Inflammatory macrophage (primary cell): ENCODE measurements around the gene ZNF883.
"Not testable (repeated sequence)": the region's sequence is repeated elsewhere in the genome, so short reads cannot be mapped to it uniquely, and the experiment has no call there.

Experiments
- DNase-seq, 2 donors: peaks; one replicate each; pipeline ENCODE4 v3.0.0-alpha.2; 2020 to 2022
- total RNA-seq, 18 experiments: gene quantifications; one replicate each; lab custom pipeline; 2026; ENCODE audit warnings: mixed read lengths in 6 of 18, inconsistent platforms in 2 of 18; lab: John Stamatoyannopoulos, UW

ZNF883 gene
- 0 to 0.43 (median 0.11) reads per million in 18 experiments for total RNA-seq

DNA sequence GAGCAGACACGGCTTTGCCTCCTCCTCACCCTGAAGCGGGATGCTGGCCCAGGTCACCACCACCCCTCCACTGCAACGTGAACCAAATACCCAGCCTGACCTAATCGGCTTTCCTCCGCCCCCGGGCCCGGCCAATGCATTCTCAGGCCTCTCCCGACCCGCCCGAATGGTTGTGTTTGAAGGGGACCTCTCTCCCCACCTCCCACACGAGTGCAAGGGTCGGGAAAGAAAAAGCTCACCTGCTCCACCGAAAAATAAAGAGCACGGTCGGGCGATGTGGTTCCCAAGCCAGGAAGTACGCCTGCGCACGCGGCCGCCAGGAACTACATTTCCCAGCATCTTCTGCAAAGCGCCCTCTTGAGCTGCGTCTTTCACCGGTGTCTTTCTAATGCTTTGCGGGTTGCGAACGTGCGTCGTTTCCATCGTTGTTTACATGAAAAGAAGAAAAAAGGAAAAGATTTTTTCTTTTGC is at the start of gene ZNF883:
TSS of gene ZNF883 (minus strand) at position 282 of the 471 bp plus-strand sequence.
- peak; percentile 25 to 34 for DNase-seq

GRCh38 chr9:113061072-113061850 is 49.3 kb upstream of the ZNF883 start:
- DNase-seq: not testable (repeated sequence)

GRCh38 chr9:113059581-113060284 is 47.7 kb upstream of the ZNF883 start:
- not testable (repeated sequence) for DNase-seq

DNA sequence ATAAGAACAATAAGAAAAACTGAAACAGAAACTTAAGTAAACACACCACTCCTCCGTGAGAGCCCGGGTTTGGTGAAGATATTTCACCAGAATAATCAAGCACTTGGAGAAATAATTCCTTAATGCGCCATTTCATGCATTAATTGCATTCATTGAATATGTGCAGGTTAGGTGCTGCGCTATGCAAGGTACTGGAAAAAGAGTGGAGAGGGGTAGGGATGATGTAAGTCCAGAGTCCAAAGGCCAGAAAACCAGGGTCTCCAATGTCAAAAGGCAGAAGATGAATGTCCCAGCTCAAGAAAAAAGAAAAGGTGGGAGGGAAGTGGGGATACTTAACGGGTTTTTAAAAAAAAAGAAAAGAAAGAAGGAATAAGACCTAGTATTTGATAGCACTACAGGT is 45.2 kb upstream of the ZNF883 start:
- DNase-seq: no peak

DNA sequence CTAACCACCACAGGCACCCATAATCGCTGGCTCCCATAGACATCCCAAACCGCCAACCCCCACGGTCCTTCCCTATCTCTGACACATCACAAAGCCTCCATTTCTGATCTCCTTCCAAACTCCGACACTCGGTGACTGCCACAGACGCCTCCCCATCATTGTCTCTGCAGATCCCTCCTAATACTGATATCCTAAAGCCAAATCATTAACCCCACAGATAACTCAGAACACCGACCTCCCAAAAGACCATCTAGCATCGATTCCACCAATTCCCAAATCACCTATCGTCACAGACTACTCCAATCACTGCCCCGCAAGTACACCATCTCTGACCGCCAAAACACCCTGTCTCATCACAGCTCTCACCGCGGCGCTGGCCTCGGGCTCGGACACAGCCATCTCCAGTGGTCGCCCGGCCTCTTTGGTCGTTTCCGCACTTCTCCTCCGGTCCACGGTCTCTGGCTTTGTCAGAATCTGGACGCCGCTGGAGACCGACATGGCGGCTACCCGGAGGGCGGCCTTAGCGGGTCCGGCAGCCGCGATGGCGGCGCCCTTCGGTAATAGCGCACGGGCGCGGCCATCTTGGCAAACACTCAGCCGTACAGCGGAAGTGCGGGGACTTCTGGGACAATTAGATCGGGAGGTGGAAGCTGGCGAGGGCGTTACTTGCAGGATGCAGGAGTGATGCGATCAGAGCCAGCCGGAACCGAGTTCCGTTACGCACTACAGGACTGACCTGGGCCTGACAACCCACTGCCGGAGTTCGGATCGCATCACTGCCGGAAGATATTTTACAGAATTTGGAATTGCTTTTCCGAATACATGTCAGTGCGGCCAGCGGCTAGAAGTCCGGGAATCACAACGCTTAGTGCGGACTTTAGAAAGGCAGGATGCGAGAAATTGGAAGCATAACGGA is 44.5 kb upstream of the ZNF883 start, which contains the start of gene ZFP37:
TSS of gene ZFP37 (minus strand) at position 534 of the 916 bp plus-strand sequence. CDS start at position 498, 36 bp downstream.
- peak; percentile 83 to 88 for DNase-seq

- DNase-seq: no peak
These were observed 31.1 kb upstream of the ZNF883 start for GRCh38 chr9:113042884-113043657.

DNA sequence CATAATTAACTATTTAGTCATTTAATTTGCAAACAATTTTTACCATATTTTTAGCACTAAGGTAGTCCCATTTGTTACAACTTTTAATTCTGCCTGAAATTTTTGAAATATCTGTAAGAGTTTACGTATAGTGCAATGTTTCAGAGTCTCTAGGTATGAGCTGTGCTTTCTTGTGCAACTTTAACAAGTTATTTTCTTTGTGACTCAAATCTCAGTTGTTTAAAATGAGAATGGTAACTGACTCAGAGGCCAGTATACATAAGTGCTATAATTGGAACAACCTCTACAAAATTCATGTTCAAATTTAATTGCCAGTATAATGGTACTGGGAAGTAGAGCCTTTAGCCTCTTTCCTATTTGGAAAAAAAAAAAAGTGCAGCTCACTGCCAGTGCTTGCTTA is 14.2 kb upstream of the ZNF883 start:
- no peak for DNase-seq

- DNase-seq: no peak
These were observed 6.3 kb upstream of the ZNF883 start for GRCh38 chr9:113018247-113018646.

DNA sequence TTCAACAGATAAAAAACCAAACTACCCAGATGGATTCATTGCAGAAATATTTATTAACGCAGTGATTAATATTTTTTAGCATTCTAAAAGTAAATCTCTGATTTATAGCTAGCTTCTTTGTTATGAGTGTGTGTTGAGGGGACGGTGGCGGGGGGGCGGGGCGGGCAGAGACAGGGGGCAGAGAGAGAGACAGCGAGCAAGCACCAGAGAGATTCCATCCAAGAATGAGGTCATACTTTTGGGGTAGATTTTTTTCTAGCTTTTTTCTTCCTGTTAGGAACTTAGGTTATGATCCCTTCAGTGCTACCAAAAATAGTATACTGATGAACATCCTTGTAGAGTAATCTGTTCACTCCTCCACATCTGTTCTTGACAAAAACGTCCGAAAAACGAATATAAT is 500 bp upstream of the ZNF883 start:
- DNase-seq: no peak

- no peak for DNase-seq
These were observed 6.2 kb downstream of the ZNF883 start for GRCh38 chr9:113005777-113006176.

DNA sequence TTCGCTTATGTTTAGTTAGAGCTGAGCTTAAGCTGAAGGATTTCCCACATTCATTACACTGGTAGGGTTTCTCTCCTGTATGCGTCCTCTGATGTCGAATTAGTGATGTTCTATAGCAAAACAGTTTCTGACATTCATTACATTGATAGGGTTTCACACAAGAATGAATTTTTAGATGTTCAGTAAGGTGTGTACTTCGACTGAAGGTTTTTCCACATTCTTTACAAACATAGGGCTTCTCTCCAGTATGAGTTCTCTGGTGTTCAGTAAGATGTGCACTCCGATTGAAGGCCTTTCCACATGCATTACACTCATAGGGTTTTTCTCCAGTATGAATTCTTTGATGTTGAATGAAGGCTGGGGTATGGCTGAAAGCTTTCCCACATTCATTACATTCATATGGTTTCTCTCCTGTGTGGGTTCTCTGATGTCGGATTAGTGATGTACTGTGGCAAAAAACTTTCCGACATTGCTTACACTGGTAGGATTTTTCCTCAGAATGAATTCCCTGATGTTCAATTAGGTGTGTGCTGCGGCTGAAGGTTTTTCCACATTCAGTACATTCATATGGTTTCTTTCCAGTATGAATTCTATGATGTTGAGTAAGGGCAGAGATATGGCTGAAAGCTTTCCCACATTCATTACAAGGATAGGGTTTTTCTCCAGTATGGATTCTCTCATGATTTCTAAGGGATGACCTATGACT is 14.6 kb downstream of the ZNF883 start:
- no peak for DNase-seq

DNA sequence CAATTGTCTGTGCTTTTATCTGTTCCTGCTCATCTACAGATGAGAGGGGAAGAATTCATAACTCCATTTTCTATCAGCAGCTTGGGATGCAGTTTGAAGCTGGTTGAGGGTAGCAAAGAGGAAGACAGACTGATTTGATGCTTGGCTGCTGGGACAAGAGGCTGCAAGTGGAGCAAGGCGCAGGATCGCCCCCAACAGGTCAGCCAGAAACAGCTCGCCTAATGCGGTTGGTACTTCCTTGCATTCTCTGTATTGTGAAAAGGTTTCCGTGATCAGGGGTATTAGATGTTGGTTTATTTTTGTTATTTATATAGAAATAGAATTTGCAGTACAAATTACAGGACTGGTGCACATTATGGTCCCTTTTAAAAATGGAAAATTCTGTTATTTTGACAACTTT is 40.6 kb downstream of the ZNF883 start:
- peak; percentile 16 to 25 for DNase-seq

DNA sequence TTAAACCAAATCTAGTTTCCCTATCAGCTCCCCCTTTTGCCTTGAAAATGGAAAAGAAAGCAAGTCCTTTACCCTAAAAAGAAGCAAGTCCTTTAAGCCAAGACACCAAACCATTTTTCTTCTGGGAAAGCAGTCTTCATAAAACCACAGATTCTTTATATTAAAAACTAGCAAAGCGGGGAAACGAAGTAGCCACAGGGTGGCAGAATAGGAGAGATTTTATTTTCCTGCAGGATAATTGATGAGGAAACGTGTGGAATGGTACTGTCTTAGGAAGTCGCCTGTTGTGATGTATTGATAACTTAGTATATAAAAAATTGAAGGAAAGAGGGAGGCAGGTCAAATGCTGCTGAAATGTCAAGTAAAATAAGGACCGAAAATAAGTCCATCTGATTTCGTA is 41.1 kb downstream of the ZNF883 start:
- no peak for DNase-seq

DNA sequence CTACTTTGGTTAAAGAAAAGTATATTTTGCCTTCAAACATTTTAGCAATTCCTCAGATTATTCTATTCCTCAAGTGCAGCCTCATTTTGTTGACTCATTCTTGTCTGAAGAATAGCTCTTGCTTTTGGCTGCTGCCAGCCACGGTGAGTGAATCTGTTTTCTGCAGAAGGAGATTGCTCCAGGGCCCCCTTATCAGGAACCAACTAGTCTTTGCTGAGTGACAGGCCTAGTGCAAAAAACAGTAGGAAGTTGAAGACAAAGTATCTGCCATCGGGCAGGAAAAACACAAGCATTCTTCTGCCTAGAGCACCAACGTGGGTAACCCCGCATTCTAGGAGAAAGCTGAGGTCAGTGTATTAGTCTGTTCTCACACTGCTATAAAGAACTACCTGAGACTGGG is 42.3 kb downstream of the ZNF883 start:
- no peak for DNase-seq

DNA sequence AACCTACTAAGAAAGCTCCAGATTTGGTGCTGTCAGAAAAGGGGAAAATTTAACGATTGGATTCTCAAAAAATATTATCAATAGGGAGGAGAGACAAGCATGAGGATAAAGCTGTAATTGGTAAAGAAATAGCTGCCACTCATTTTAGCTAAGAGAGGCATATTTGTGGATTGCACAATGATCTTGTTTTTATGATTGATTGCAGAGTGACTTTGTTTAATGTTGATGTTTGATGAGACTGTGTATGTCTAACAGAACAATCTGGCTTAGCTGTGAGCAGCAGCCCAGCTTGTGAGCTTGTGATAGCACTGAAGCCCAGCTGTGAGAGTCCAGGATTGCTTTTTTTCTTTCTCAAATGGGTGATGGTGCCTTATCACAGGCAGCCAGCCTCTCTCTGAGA is 56.4 kb downstream of the ZNF883 start:
- no peak for DNase-seq

GRCh38 chr9:112945620-112946208 is 66.3 kb downstream of the ZNF883 start:
- DNase-seq: no peak

- no peak for DNase-seq
These were observed 72.6 kb downstream of the ZNF883 start for GRCh38 chr9:112939418-112939817.

DNA sequence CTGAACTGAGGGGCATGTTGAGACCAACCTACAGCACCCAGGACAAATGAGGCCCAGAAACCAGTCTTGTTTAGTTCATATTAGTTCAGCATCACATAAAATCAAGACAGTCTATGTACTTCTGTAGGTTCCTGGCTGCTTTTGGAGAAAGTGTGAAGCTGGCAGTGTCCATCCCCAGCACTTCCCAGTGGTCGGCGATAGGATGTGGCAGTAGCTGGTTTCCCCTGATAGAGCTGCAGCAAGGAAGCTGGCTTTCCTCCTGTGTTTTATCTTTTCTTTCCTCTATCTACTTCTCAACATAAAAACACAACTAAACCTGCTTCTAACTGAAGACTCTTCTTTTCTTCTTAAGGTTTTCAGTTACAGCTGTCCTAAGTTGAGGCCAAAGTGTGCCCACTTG is 78.3 kb downstream of the ZNF883 start:
- no peak for DNase-seq

GRCh38 chr9:112925058-112925641 is 86.8 kb downstream of the ZNF883 start:
- DNase-seq: peak; percentile 21 to 48

- DNase-seq: peak; percentile 58 to 62
These were observed 90.4 kb downstream of the ZNF883 start for GRCh38 chr9:112921549-112921948.
